WTC11 (cell line): ENCODE data around the gene TRIP13. TPM values are rescaled to one million over a fixed set of nuclear protein-coding genes. Genes with fewer than 3 reads are reported as not detected.

Source experiments
- ATAC-seq: fragments of 200-7000 bp; cut with Tn5 transposase; 2 replicates; pipeline ENCODE4 v1.10.0; 2021; ENCODE audit warnings: mild to moderate bottlenecking, moderate library complexity
- CTCF ChIA-PET: fragments of 300-600 bp; sonication (Branson Sonifier 250); formaldehyde crosslinking; loops from one replicate; lab custom pipeline; 2021; ENCODE audit warnings: antibody characterized with exemption; lab: Charles Lee
- POLR2A ChIA-PET: fragments of 350-600 bp; sonication (Branson Sonifier 250); formaldehyde crosslinking; loops from one replicate; lab custom pipeline; 2021; ENCODE audit warnings: antibody characterized with exemption; lab: Charles Lee
- DNase-seq: peaks from one replicate; pipeline ENCODE4 v3.0.0; 2021; ENCODE audit warnings: low spot score
- H3K27ac Mint-ChIP-seq: 2 replicates; pipeline ENCODE4 v1.8.0; 2021; ENCODE audit warnings: mixed read lengths
- H3K27me3 Mint-ChIP-seq: 2 replicates; pipeline ENCODE4 v1.8.0; 2021; ENCODE audit warnings: low read depth, mild to moderate bottlenecking, moderate library complexity, mixed read lengths
- H3K36me3 Mint-ChIP-seq: 2 replicates; pipeline ENCODE4 v1.8.0; 2021; ENCODE audit warnings: mixed read lengths
- H3K4me1 Mint-ChIP-seq: 2 replicates; pipeline ENCODE4 v1.8.0; 2022; ENCODE audit warnings: mixed read lengths
- H3K4me3 Mint-ChIP-seq: 2 replicates; pipeline ENCODE4 v1.8.0; 2021; ENCODE audit warnings: mild to moderate bottlenecking, moderate library complexity, mixed read lengths
- H3K9me3 Mint-ChIP-seq: 2 replicates; pipeline ENCODE4 v1.8.0; 2021; ENCODE audit warnings: mixed read lengths
- ARID4B ChIP-seq: sonication (generic); formaldehyde crosslinking; IDR thresholded peaks from 2 replicates; pipeline ENCODE4 v1.8.0; 2023; ENCODE audit warnings: missing genetic modification reagents, mild to moderate bottlenecking, borderline replicate concordance
- ATF3 ChIP-seq: sonication (generic); formaldehyde crosslinking; conservative IDR thresholded peaks from 2 replicates; pipeline ENCODE4 v1.8.1; 2022; ENCODE audit warnings: mild to moderate bottlenecking, missing genetic modification reagents
- CREB1 ChIP-seq: sonication (generic); formaldehyde crosslinking; IDR thresholded peaks from 2 replicates; pipeline ENCODE4 v1.8.0; 2023; ENCODE audit warnings: mild to moderate bottlenecking, missing genetic modification reagents
- CTCF ChIP-seq: fragments of 200-600 bp; IDR thresholded peaks from 2 replicates; pipeline ENCODE4 v1.8.0; 2022; ENCODE audit warnings: antibody characterized with exemption
- E2F4 ChIP-seq: sonication (generic); formaldehyde crosslinking; IDR thresholded peaks from 2 replicates; pipeline ENCODE4 v1.8.1; 2022; ENCODE audit warnings: low read depth, mild to moderate bottlenecking, moderate library complexity, missing genetic modification reagents, borderline replicate concordance
- ETV6 ChIP-seq: sonication (generic); formaldehyde crosslinking; IDR thresholded peaks from 2 replicates; pipeline ENCODE4 v1.8.1; 2022; ENCODE audit warnings: mild to moderate bottlenecking, missing genetic modification reagents
- IRF1 ChIP-seq: sonication (generic); formaldehyde crosslinking; IDR thresholded peaks from 2 replicates; pipeline ENCODE4 v1.8.0; 2023; ENCODE audit warnings: missing genetic modification reagents
- MYBL2 ChIP-seq: sonication (generic); formaldehyde crosslinking; IDR thresholded peaks from 2 replicates; pipeline ENCODE4 v1.8.1; 2023; ENCODE audit warnings: mild to moderate bottlenecking, moderate library complexity, missing genetic modification reagents
- OVOL2 ChIP-seq: fragments of 250-450 bp; sonication (Bioruptor Pico); IDR thresholded peaks from 2 replicates; pipeline ENCODE4 v1.9.0; 2021; ENCODE audit warnings: mild to moderate bottlenecking, borderline replicate concordance
- PRDM15 ChIP-seq: sonication (generic); formaldehyde crosslinking; IDR thresholded peaks from 2 replicates; pipeline ENCODE4 v1.8.0; 2022; ENCODE audit warnings: missing genetic modification reagents
- PRRX2 ChIP-seq: fragments of 250-450 bp; sonication (Bioruptor Pico); IDR thresholded peaks from 2 replicates; pipeline ENCODE4 v1.8.0; 2021; ENCODE audit warnings: mild to moderate bottlenecking
- SP1 ChIP-seq: sonication (generic); formaldehyde crosslinking; conservative IDR thresholded peaks from 2 replicates; pipeline ENCODE4 v1.8.1; 2022; ENCODE audit warnings: missing genetic modification reagents
- ZNF396 ChIP-seq: fragments of 250-450 bp; sonication (Bioruptor Pico); IDR thresholded peaks from 2 replicates; pipeline ENCODE4 v1.8.0; 2021; ENCODE audit warnings: mild to moderate bottlenecking, moderate library complexity, borderline replicate concordance
- ZNF532 ChIP-seq: fragments of 250-450 bp; sonication (Bioruptor Pico); IDR thresholded peaks from 2 replicates; pipeline ENCODE4 v1.9.0; 2021; ENCODE audit warnings: mild to moderate bottlenecking, borderline replicate concordance
- ZSCAN18 ChIP-seq: fragments of 250-450 bp; sonication (Bioruptor Pico); IDR thresholded peaks from 2 replicates; pipeline ENCODE4 v2.1.2; 2022; ENCODE audit warnings: mild to moderate bottlenecking, moderate library complexity
- total RNA-seq: library from RNA; stranded (reverse); gene quantifications from 3 replicates; pipeline ENCODE4 v1.2.3, GENCODE V29; 2021

Gene TRIP13
- total RNA-seq, 1 experiment from 2014 or later, result 33.7 TPM

GRCh38 chr5:921456-922435 is 29.1 kb downstream of the TRIP13 start:
- Mint-ChIP-seq H3K36me3 (peaks cover 25% of the 10 kb centered on the region), H3K27me3 (peaks cover 17% of the 10 kb centered on the region), H3K4me1 (peaks cover 5% of the 10 kb centered on the region; the same call in 1 of the 2 replicates), H3K9me3 (no peaks in the 10 kb centered on the region), H3K4me3 (no peak overlapping the region), H3K27ac (no peak overlapping the region)
- ATAC-seq, result no peak
- ChIA-PET POLR2A (interaction anchor here (0.6 kb wide), 1 partner anchor 81 kb away, joined by 3 read pairs; no protein-coding TSS in a partner anchor), CTCF (interaction anchor here (0.7 to 2.3 kb wide), 3 partner anchors 60 to 89 kb away, joined by 3 to 35 read pairs (median 3); no protein-coding TSS in a partner anchor)
- TF ChIP-seq ETV6 (CRISPR knock-in tag) (no peak), ATF3 (no peak), ZNF396 (CRISPR knock-in tag) (no peak), SP1 (CRISPR knock-in tag) (no peak), CREB1 (CRISPR knock-in tag) (no peak), ZSCAN18 (CRISPR knock-in tag) (no peak), CTCF (no peak), PRDM15 (CRISPR knock-in tag) (no peak), OVOL2 (CRISPR knock-in tag) (no peak), PRRX2 (CRISPR knock-in tag) (no peak), IRF1 (CRISPR knock-in tag) (no peak), MYBL2 (no peak), E2F4 (CRISPR knock-in tag) (no peak), ZNF532 (CRISPR knock-in tag) (no peak), ARID4B (CRISPR knock-in tag) (no peak)
- DNase-seq, result no peak
